CD14-positive monocyte (primary cell): ENCODE data around the gene PFKP. TPM values are rescaled to one million over a fixed set of nuclear protein-coding genes. Genes with fewer than 3 reads are reported as not detected.

ENCODE experiments used
- DNase-seq, 3 donors: peaks; one replicate each; pipeline ENCODE4 v3.0.0-alpha.2; 2011 to 2022
- H2AFZ ChIP-seq: 2 replicates; pipeline ENCODE4 v1.6.0; 2012; ENCODE audit warnings: mild to moderate bottlenecking, low read depth, low read length, inconsistent platforms; ENCODE audit not compliant: insufficient read depth, poor library complexity, severe bottlenecking
- H3K27ac ChIP-seq, 2 donors: 1 replicate in 1 of 2; 2 replicates in 1 of 2; pipeline ENCODE4 v1.5.1; 2012 to 2013; ENCODE audit warnings: low read length in 2 of 2, control low read depth in 1 of 2, inconsistent platforms in 1 of 2, low read depth in 1 of 2, mild to moderate bottlenecking in 1 of 2
- H3K27me3 ChIP-seq, 2 donors: one replicate each; pipeline versions ENCODE4 v1.6.0 to v1.6.1; 2011 to 2013; ENCODE audit warnings: low read length in 2 of 2; ENCODE audit not compliant: control insufficient read depth in 2 of 2, insufficient read depth in 2 of 2
- H3K36me3 ChIP-seq, 2 donors: replicated peaks in 1 of 2; 1 replicate in 1 of 2; 2 replicates in 1 of 2; pipeline versions ENCODE4 v1.5.1 to v1.6.1; 2012 to 2013; ENCODE audit warnings: low read length in 2 of 2, control low read depth in 1 of 2, inconsistent platforms in 1 of 2, mild to moderate bottlenecking in 1 of 2; ENCODE audit not compliant: insufficient read depth in 2 of 2, control insufficient read depth in 1 of 2
- H3K4me1 ChIP-seq, 2 donors: 1 replicate in 1 of 2; 2 replicates in 1 of 2; pipeline versions ENCODE4 v1.5.1 to v1.6.1; 2012 to 2013; ENCODE audit warnings: low read length in 2 of 2, control low read depth in 1 of 2, inconsistent platforms in 1 of 2, mild to moderate bottlenecking in 1 of 2, moderate library complexity in 1 of 2; ENCODE audit not compliant: insufficient read depth in 2 of 2, control insufficient read depth in 1 of 2
- H3K4me2 ChIP-seq: replicated peaks from 2 replicates; pipeline ENCODE3; 2012; ENCODE audit warnings: low read length, moderate library complexity, mild to moderate bottlenecking; ENCODE audit not compliant: poor library complexity, severe bottlenecking; ENCODE audit errors: extremely low read depth
- H3K4me3 ChIP-seq, 3 experiments: fragments of 200-600 bp in 1 of 3; sonication (generic) in 1 of 3; replicated peaks in 1 of 3; 1 replicate in 2 of 3; 2 replicates in 1 of 3; pipeline ENCODE4 v1.5.1; 2011 to 2013; ENCODE audit warnings: low read length in 3 of 3, mild to moderate bottlenecking in 3 of 3, control low read depth in 2 of 3, low read depth in 2 of 3, inconsistent platforms in 1 of 3, moderate library complexity in 1 of 3
- H3K79me2 ChIP-seq: 2 replicates; pipeline ENCODE4 v1.6.0; 2012; ENCODE audit warnings: mild to moderate bottlenecking, control low read depth, inconsistent platforms, low read length, moderate library complexity; ENCODE audit not compliant: insufficient read depth
- H3K9ac ChIP-seq: 2 replicates; pipeline ENCODE4 v1.6.0; 2017; ENCODE audit warnings: low read length, mild to moderate bottlenecking; ENCODE audit not compliant: insufficient read depth, poor library complexity, severe bottlenecking
- H3K9me3 ChIP-seq, 2 donors: replicated peaks in 1 of 2; 1 replicate in 1 of 2; 2 replicates in 1 of 2; pipeline versions ENCODE4 v1.5.1 to v1.6.1; 2012 to 2013; ENCODE audit warnings: low read length in 2 of 2, control low read depth in 1 of 2; ENCODE audit not compliant: control insufficient read depth in 1 of 2, insufficient read depth in 1 of 2
- H4K20me1 ChIP-seq: 2 replicates; pipeline ENCODE4 v1.6.0; 2012; ENCODE audit warnings: mild to moderate bottlenecking, low read length, control low read depth, moderate library complexity; ENCODE audit not compliant: insufficient read depth
- H3K27ac Mint-ChIP-seq, 7 donors: one replicate each; pipeline ENCODE4 v1.8.0; 2020; ENCODE audit warnings: mild to moderate bottlenecking in 7 of 7, mixed read lengths in 7 of 7, moderate library complexity in 6 of 7, inconsistent platforms in 2 of 7
- H3K27me3 Mint-ChIP-seq, 3 donors: one replicate each; pipeline ENCODE4 v1.8.0; 2021 to 2022; ENCODE audit warnings: low read depth in 3 of 3, mild to moderate bottlenecking in 3 of 3, mixed read lengths in 3 of 3, moderate library complexity in 3 of 3, inconsistent platforms in 1 of 3
- H3K36me3 Mint-ChIP-seq, 2 donors: one replicate each; pipeline ENCODE4 v1.8.0; 2020; ENCODE audit warnings: mixed read lengths in 2 of 2, inconsistent platforms in 1 of 2, mild to moderate bottlenecking in 1 of 2
- H3K4me1 Mint-ChIP-seq: one replicate; pipeline ENCODE4 v1.8.0; 2020; ENCODE audit warnings: mild to moderate bottlenecking, mixed read lengths
- H3K4me3 Mint-ChIP-seq, 2 donors: one replicate each; pipeline ENCODE4 v1.8.0; 2020; ENCODE audit warnings: mild to moderate bottlenecking in 2 of 2, mixed read lengths in 2 of 2, moderate library complexity in 1 of 2
- H3K9me3 Mint-ChIP-seq, 7 donors: one replicate each; pipeline ENCODE4 v1.8.0; 2020 to 2022; ENCODE audit warnings: mixed read lengths in 7 of 7, mild to moderate bottlenecking in 6 of 7, moderate library complexity in 6 of 7, inconsistent platforms in 2 of 7
- CTCF ChIP-seq: fragments of 200-600 bp; IDR thresholded peaks from one replicate; pipeline ENCODE4 v1.8.0; 2022; ENCODE audit warnings: antibody characterized with exemption, mild to moderate bottlenecking
- WGBS: methylation state at CpG from one replicate; pipeline ENCODE4 v1.1.5; 2013; ENCODE audit warnings: missing lambda C conversion rate; ENCODE audit not compliant: insufficient coverage; 5-methylcytosine and 5-hydroxymethylcytosine counted together
- intact Hi-C, 2 donors: fragments of 100-400 bp; cut with micrococcal nuclease; formaldehyde crosslinking; loops; one replicate each; pipeline versions ENCODE4 v1.15.0 to v1.15.1; 2023
- polyA plus RNA-seq, 3 donors: library from polyadenylated mRNA; depleted of rRNA in 1 of 3; unstranded in 2 of 3; stranded (reverse) in 1 of 3; fragments of 300-500 nt in 2 of 3; fragments of >200 nt in 1 of 3; fragmentation: Illumina TruSeq in 2 of 3; gene quantifications; 1 replicate in 2 of 3; 2 replicates in 1 of 3; pipeline ENCODE4 v1.2.3, GENCODE V29; 2012 to 2021

The PFKP gene
- polyA plus RNA-seq, 3 donors, result 6.5 to 14.2 (median 8.1) TPM

GRCh38 chr10:3048119-3049019 lies 19.0 kb upstream of the PFKP start:
- no peaks in the 10 kb centered on the region for H3K9me3 Mint-ChIP-seq
- no peak overlapping the region for H3K27ac ChIP-seq
- intact Hi-C loops, result loop anchor here in 1 of 2 donors (5.0 kb wide), 1 partner anchor 216 kb away; no protein-coding TSS in a partner anchor
- H3K36me3 Mint-ChIP-seq, result no peaks in the 10 kb centered on the region
- H3K36me3 ChIP-seq, result no peaks in the 10 kb centered on the region
- no peaks in the 10 kb centered on the region for H3K79me2 ChIP-seq
- H3K4me3 Mint-ChIP-seq, result no peak overlapping the region
- no peaks in the 10 kb centered on the region for H3K27me3 ChIP-seq
- H2AFZ ChIP-seq, result no peak overlapping the region
- H3K9me3 ChIP-seq, result no peaks in the 10 kb centered on the region
- H3K27me3 Mint-ChIP-seq, result peaks cover 13 to 14% (median 14%) of the 10 kb centered on the region in 3 donors
- peaks cover 4% of the 10 kb centered on the region for H3K4me1 Mint-ChIP-seq
- no peak overlapping the region for H3K4me2 ChIP-seq
- H3K4me3 ChIP-seq, result no peak overlapping the region
- no peak overlapping the region for H3K9ac ChIP-seq
- H4K20me1 ChIP-seq, result no peaks in the 10 kb centered on the region
- peaks cover 5 to 7% of the 10 kb centered on the region in 2 donors for H3K4me1 ChIP-seq
- TF ChIP-seq CTCF, result no peak
- 78% methylated on average over 8 of the region's 17 CpGs for WGBS
- DNase-seq, result no peak
- H3K27ac Mint-ChIP-seq, result peak overlapping the region in 1 of 7 donors; percentile 38

DNA sequence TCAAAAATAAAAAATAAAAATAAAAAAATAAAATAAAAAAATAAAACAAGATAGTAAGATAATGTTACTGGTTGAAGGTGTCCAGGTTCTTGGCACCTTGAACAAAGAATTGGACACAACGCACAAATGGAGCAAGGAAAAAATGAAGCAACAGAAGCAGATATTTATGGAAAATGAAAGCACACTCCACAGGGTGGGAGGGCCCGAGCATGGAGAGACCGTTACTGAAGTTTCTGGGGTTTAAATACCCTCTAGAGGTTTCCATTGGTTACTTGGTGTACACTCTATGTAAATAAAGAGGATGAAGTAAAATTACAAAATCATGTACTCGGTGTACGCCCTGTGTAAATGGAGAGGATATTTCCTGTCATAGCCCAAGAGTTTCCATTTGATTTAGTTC lies 15.7 kb upstream of the PFKP start:
- no peak overlapping the region for H3K27ac Mint-ChIP-seq
- DNase-seq, result no peak
- no peak overlapping the region for H3K4me3 Mint-ChIP-seq
- TF ChIP-seq CTCF, result no peak
- intact Hi-C loops, result no loop called here
- Histone ChIP-seq H3K27ac (no peak overlapping the region), H3K27me3 (peaks cover 0 to 3% of the 10 kb centered on the region in 2 donors), H3K4me1 (no peaks in the 10 kb centered on the region), H4K20me1 (no peaks in the 10 kb centered on the region), H3K79me2 (no peaks in the 10 kb centered on the region), H3K4me2 (no peak overlapping the region), H2AFZ (no peak overlapping the region), H3K36me3 (no peaks in the 10 kb centered on the region), H3K4me3 (no peak overlapping the region), H3K9me3 (no peaks in the 10 kb centered on the region), H3K9ac (no peak overlapping the region)
- H3K4me1 Mint-ChIP-seq, result no peaks in the 10 kb centered on the region
- 66% methylated on average over 3 of the region's 5 CpGs for WGBS
- H3K36me3 Mint-ChIP-seq, result no peaks in the 10 kb centered on the region
- H3K9me3 Mint-ChIP-seq, result peaks cover 0 to 2% (median 0%) of the 10 kb centered on the region in 7 donors
- H3K27me3 Mint-ChIP-seq, result peaks cover 11 to 17% (median 17%) of the 10 kb centered on the region in 3 donors
